ENCODE results near the gene DAAM1.

DAAM1 gene

GRCh38 chr14:59362513-59362912, 174.0 kb downstream of the DAAM1 start:
- DNase-seq (ENCODE audit: low read depth): no peak

DNA sequence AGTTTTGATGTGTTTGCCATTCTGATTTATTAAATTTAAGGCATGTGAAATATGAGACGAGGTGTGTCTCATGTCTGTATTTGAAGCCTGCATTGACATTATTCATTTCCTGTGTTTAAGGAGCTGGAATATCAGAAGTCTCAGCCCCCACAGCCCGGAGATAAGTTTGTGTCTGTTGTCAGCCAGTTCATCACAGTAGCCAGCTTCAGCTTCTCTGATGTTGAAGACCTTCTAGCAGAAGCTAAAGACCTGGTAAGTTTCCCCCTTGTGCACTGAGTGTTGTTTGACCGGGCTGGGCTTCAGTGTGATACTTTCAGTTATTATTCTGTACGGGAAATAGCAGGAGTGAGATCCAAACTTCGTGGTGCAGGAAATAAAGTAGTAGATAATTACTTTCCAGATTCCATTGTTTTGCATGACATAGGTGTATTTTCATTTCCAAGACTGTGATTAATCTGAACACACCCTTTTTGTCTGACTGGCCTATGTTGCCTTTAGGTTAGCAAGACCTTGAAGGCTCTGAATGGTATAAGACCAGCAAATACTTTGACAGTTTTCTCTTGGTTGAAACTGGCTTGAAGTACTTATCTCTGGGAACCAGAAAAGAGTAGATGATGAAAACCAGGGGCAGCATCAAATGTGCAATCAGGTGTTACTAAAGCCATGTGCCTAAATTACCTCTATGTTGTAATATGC, 175.2 kb downstream of the DAAM1 start:
- DNase-seq (ENCODE audit: low read depth): no peak

DNA sequence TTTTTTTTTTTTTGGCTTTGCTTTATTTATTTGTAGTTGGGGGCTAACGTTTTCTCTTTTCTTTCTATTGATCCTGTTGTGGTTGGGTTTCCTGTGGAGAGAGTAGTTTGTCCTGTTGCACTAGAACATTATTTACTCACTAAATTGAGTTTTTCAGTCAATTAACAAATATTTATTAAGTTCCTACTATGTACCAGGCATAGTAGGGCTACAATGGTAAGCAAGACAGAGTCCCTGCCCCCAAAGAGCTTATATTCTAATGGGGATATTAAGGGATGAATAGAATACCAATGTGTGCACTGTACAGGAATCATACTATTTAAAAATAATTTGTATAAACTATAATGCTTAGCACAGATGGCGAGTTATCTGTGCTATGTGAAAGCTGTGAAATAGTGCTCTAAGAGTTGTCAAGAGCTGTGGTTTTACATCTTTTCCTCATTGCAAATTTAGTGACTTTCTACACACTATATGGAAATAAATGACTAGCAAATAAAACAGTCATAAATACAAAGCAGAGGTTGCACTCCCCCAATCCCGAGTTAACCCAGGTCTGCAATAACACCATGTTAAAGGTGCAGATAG, 181.8 kb downstream of the DAAM1 start:
- no peak for DNase-seq (ENCODE audit: low read depth)

DNA sequence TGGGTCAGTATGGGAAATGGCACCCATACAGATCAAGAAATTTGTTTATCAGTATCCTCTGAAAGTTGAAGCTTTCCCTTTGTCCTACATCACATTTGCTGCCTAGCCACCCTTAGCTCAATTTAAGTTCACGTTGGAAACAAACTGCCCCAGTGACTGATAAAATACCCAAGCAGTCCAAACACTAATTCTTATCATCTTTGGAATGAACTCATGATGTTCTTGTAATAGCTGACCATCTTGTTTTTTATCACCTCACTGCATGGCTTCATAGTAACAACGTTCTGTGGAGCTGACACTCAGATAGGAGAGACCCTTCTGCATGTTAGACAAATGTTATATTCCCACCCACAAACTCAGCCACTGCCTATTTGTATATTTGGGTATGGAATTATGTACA, 183.3 kb downstream of the DAAM1 start:
- no peak for DNase-seq (ENCODE audit: low read depth)

GRCh38 chr14:59374048-59374447, 185.6 kb downstream of the DAAM1 start:
- no peak for DNase-seq (ENCODE audit: low read depth)

- no peak for DNase-seq (ENCODE audit: low read depth)
Measured at GRCh38 chr14:59376686-59377085, 188.2 kb downstream of the DAAM1 start.

- no peak for DNase-seq (ENCODE audit: low read depth)
Measured at GRCh38 chr14:59377491-59377890, 189.0 kb downstream of the DAAM1 start.

DNA sequence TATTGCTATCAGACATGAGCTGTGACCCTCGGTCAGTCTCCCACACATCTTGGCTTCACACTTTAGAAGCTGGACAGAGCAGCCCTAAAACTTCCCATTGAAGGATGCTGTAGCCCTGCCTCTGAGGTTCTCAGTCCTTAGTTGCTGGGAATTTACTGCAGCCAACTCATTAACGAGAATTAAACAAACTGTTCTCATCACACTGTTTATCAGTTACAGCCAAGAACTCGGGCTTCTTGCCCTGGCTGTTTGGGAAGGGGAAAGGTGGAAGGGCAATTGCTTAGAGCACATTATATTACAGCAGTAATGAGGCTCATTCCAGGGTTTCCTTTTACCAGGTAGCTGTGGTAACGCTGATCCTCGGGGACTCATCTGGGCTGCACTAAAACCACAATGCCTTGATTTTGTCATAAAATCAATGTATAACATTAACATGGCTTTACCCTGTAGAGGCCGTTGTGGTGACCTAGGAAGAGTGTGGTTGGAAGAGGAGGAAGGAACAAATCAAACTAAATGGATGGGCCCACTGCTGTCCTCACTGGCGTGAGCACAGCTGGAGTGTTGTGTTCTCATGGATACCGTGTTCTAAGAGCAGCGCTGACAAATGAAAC, 189.6 kb downstream of the DAAM1 start:
- no peak for DNase-seq (ENCODE audit: low read depth)

DNA sequence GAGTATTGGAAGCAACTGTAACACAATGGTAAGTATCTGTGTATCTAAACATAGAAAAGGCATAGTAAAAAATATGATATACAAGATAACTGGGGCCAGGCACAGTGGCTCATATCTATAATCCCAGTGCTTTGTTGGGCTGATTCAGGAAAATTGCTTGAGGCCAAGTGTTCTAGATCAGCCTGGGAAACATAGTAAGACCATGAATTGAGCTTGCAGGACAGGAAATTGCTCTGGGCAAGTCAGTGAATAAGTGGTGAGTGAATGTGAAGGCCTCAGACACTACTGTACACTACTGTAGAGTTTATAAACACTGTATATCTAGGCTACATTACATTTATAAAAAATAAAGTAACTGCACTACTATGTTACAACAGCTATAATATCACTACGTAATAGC, 201.5 kb downstream of the DAAM1 start:
- no peak for DNase-seq (ENCODE audit: low read depth)

- no peak for DNase-seq (ENCODE audit: low read depth)
Measured at GRCh38 chr14:59391388-59391787, 202.9 kb downstream of the DAAM1 start.

GRCh38 chr14:59394268-59394667, 205.8 kb downstream of the DAAM1 start:
- no peak for DNase-seq (ENCODE audit: low read depth)

GRCh38 chr14:59395672-59396071, 207.2 kb downstream of the DAAM1 start:
- DNase-seq (ENCODE audit: low read depth): no peak

DNA sequence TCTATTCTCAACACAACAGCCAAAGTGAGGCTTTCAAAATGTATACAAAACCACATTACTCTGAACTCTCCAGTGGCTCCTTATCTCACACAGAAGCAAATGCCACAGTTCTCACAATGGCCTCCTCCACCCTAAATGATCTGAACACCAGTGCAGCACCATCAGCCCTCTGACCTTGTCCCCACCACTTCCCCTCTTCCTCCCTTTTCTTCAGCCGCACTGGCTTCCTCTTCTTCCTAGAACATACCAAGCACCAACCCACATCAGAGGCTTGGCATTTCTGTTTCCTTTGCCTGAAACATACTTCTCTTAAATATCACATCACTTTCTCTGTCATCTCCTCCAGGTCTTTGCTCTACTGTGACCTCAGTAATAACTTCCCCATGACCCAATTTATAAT, 210.4 kb downstream of the DAAM1 start:
- DNase-seq (ENCODE audit: low read depth): no peak

- DNase-seq (ENCODE audit: low read depth): no peak
Measured at GRCh38 chr14:59406454-59407245, 218.2 kb downstream of the DAAM1 start.

DNA sequence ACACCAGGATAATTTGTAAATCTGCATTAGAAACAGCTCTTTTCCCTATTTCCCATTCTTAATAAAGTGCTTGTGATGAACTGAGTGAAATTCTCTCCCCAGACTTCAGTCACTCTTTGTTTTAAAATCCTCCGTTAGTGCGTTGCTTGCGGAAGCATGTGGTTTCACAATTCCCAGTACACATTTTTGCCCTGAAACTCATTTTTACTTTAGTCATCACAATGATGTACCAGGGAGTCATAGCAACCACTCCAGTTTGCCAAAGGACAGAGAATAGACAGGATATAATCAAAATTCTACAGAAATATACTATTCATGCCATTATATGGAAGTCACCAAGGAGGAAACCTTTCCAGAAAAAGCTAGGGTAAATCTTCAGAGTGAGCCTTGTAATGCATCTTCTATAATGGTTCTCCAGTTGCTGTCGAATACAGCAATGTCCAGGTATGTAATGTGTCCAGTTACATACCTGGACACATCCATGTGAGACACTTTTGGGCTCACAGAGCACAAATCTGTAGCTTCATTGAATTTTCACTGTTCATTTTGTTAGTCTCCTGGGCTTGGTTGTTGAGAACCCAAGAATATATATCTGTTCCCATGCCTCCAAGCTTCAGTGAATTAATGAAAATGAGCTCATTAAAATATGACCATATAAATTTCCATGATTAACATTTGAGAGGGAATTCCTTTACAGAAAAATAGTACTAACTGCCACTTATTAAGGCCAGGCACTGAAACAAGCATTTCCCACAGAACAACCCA, 219.0 kb downstream of the DAAM1 start:
- no peak for DNase-seq (ENCODE audit: low read depth)

GRCh38 chr14:59415836-59416602, 227.6 kb downstream of the DAAM1 start:
- no peak for DNase-seq (ENCODE audit: low read depth)

DNA sequence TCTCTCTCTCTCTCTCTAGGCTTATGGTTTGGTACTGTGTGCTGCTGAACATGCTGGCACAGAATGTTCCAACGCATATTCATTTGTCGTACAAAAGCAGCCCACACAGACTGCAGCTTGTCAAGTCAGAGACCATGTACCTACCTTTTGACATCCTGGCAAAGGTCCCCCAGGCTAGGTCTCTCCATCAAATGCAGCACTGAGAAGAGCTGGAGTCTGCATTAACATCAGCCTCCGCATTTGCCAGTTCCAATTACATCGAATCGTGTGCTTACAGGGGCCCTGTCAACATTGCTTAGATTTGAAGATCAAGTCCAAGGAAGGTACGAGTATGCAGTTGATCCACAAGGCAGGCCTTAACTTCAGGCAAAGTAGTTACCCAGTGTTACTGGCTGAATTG, 228.8 kb downstream of the DAAM1 start:
- DNase-seq (ENCODE audit: low read depth): no peak

DNA sequence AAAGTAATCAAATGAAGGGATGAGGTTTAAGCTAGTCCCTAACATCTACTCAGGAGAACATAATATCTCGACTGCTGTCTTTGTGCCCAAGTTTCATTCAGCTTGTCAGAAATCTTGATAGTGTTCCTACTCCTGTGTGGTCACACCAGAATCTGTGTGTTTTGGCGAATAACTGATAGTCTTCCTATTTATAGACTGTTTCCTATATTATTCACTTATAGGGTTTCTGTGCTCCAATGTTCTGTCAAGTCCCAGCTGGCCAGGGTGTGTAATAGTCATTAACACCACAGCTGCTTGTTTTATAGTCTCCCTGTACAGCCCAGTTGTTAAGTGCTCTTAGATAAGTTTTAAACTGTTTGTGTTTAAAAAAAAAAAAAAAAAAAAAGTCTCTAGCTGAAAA, 230.8 kb downstream of the DAAM1 start:
- DNase-seq (ENCODE audit: low read depth): no peak

All from stimulated activated CD8-positive, alpha-beta memory T cell treated with anti-CD3 and anti-CD28 coated beads, Interleukin-15, amount 100 ng/mL, for 24 hours (primary cell).